Neural progenitor cell (in vitro differentiated cells): ENCODE measurements around the gene RCAN3. TPM values are rescaled to one million over a fixed set of nuclear protein-coding genes. Genes with fewer than 3 reads are reported as not detected.

Experiments used
- DNase-seq: peaks from one replicate; pipeline ENCODE4 v3.0.0-alpha.2; 2016; ENCODE audit warnings: low spot score
- H2AFZ ChIP-seq: fragments of 200-600 bp; sonication (generic); replicated peaks from 2 replicates; pipeline ENCODE4 v1.6.1; 2016; ENCODE audit warnings: antibody characterized with exemption
- H3F3A ChIP-seq: fragments of 200-600 bp; sonication (generic); 2 replicates; pipeline ENCODE4 v1.6.1; 2016; ENCODE audit warnings: antibody characterized with exemption, low read depth
- H3K27ac ChIP-seq: fragments of 200-600 bp; sonication (generic); 2 replicates; pipeline ENCODE4 v1.5.1; 2016; ENCODE audit warnings: mild to moderate bottlenecking
- H3K27me3 ChIP-seq: fragments of 200-600 bp; sonication (generic); 2 replicates; pipeline ENCODE4 v1.6.1; 2016; ENCODE audit warnings: mild to moderate bottlenecking, moderate library complexity
- H3K36me3 ChIP-seq: fragments of 200-600 bp; sonication (generic); 2 replicates; pipeline ENCODE4 v1.5.1; 2016
- H3K4me1 ChIP-seq: fragments of 200-600 bp; sonication (generic); 2 replicates; pipeline ENCODE4 v1.6.1; 2016; ENCODE audit warnings: mixed run types
- H3K4me2 ChIP-seq: fragments of 200-600 bp; sonication (generic); 2 replicates; pipeline ENCODE4 v1.6.1; 2016
- H3K4me3 ChIP-seq: fragments of 200-600 bp; sonication (generic); 2 replicates; pipeline ENCODE4 v1.5.1; 2016
- H3K79me2 ChIP-seq: fragments of 200-600 bp; sonication (generic); 2 replicates; pipeline ENCODE4 v1.6.1; 2016; ENCODE audit warnings: low read depth
- H3K9ac ChIP-seq: fragments of 200-600 bp; sonication (generic); 2 replicates; pipeline ENCODE4 v1.6.1; 2016
- H3K9me3 ChIP-seq: fragments of 200-600 bp; sonication (generic); 2 replicates; pipeline ENCODE4 v1.5.1; 2016; ENCODE audit warnings: low read depth
- H4K20me1 ChIP-seq: fragments of 200-600 bp; sonication (generic); 2 replicates; pipeline ENCODE4 v1.6.1; 2016; ENCODE audit warnings: low read depth
- H3K27ac Mint-ChIP-seq: 3 replicates; pipeline ENCODE4 v1.8.0; 2021; ENCODE audit warnings: mixed read lengths
- H3K27me3 Mint-ChIP-seq: 2 replicates; pipeline ENCODE4 v1.8.0; 2022; ENCODE audit warnings: low read depth, mild to moderate bottlenecking, inconsistent platforms, moderate library complexity, mixed read lengths; ENCODE audit not compliant: insufficient read depth
- H3K36me3 Mint-ChIP-seq: 3 replicates; pipeline ENCODE4 v1.8.0; 2021; ENCODE audit warnings: mixed read lengths
- H3K4me1 Mint-ChIP-seq: 3 replicates; pipeline ENCODE4 v1.8.0; 2021; ENCODE audit warnings: mixed read lengths
- H3K4me3 Mint-ChIP-seq: 3 replicates; pipeline ENCODE4 v1.8.0; 2021; ENCODE audit warnings: mild to moderate bottlenecking, moderate library complexity, mixed read lengths
- H3K9me3 Mint-ChIP-seq: 3 replicates; pipeline ENCODE4 v1.8.0; 2020; ENCODE audit warnings: mixed read lengths
- EZH2 ChIP-seq: fragments of 200-600 bp; sonication (generic); IDR thresholded peaks from 2 replicates; pipeline ENCODE4 v1.6.1; 2017; ENCODE audit warnings: antibody characterized with exemption, mild to moderate bottlenecking, moderate library complexity
- EZH2phosphoT487 ChIP-seq: fragments of 200-600 bp; sonication (generic); IDR thresholded peaks from 2 replicates; pipeline ENCODE4 v1.6.1; 2017; ENCODE audit warnings: antibody characterized with exemption
- total RNA-seq: library from RNA; depleted of rRNA; stranded (reverse); fragments of >200 nt; gene quantifications from 2 replicates; pipeline ENCODE4 v1.2.3, GENCODE V29; 2015; ENCODE audit warnings: low replicate concordance
- TF ChIP-seq, protein P1 (sequence below): fragments of 200-600 bp; sonication (generic); IDR thresholded peaks from 2 replicates; pipeline ENCODE4 v1.5.1; 2017; ENCODE audit warnings: antibody characterized with exemption, mild to moderate bottlenecking

RCAN3 gene
- total RNA-seq, 1 donor from 2014 or later, result 9.3 TPM

DNA sequence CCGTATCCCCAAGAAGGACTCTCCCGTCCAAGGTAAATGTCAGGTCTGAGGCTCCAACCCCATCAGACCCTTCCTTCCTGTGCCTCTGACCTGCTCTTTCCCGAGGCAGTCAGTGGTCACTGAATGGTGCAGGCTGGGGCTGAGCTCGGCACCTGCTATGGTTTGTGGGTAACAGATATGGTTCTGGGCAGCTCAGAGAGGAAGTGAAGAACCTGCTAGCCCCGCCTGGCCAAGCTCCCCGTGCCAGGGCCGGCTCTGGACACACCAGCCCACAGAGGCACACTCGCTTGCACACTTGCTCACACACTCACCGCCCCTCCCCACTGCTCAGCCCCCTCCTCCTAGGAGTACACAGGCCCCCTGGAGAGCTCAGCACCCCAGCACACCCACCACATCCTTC, 69.7 kb downstream of the RCAN3 start:
- Histone ChIP-seq H3K27ac (no peak overlapping the region), H2AFZ (no peak overlapping the region), H3K9me3 (no peaks in the 10 kb centered on the region), H3K4me1 (peaks cover 8% of the 10 kb centered on the region), H3K27me3 (no peaks in the 10 kb centered on the region), H3K4me3 (no peak overlapping the region), H3K36me3 (no peaks in the 10 kb centered on the region), H3K79me2 (no peaks in the 10 kb centered on the region), H3K4me2 (no peak overlapping the region), H4K20me1 (no peaks in the 10 kb centered on the region), H3K9ac (no peak overlapping the region), H3F3A (no peaks in the 10 kb centered on the region)
- Mint-ChIP-seq H3K27ac (no peak overlapping the region), H3K27me3 (peaks cover 5% of the 10 kb centered on the region), H3K4me3 (no peak overlapping the region), H3K4me1 (peaks cover 11% of the 10 kb centered on the region), H3K36me3 (no peaks in the 10 kb centered on the region), H3K9me3 (no peaks in the 10 kb centered on the region)
- no peak for DNase-seq
- no peak for TF ChIP-seq EZH2phosphoT487
- TF ChIP-seq, protein P1, sequence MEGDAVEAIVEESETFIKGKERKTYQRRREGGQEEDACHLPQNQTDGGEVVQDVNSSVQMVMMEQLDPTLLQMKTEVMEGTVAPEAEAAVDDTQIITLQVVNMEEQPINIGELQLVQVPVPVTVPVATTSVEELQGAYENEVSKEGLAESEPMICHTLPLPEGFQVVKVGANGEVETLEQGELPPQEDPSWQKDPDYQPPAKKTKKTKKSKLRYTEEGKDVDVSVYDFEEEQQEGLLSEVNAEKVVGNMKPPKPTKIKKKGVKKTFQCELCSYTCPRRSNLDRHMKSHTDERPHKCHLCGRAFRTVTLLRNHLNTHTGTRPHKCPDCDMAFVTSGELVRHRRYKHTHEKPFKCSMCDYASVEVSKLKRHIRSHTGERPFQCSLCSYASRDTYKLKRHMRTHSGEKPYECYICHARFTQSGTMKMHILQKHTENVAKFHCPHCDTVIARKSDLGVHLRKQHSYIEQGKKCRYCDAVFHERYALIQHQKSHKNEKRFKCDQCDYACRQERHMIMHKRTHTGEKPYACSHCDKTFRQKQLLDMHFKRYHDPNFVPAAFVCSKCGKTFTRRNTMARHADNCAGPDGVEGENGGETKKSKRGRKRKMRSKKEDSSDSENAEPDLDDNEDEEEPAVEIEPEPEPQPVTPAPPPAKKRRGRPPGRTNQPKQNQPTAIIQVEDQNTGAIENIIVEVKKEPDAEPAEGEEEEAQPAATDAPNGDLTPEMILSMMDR, result no peak
- TF ChIP-seq EZH2, result no peak

GRCh38 chr1:24575905-24576587, 73.4 kb downstream of the RCAN3 start:
- Histone ChIP-seq H3K9me3 (no peaks in the 10 kb centered on the region), H3K27me3 (no peaks in the 10 kb centered on the region), H3K9ac (no peak overlapping the region), H3K79me2 (no peaks in the 10 kb centered on the region), H3K27ac (no peak overlapping the region), H3K4me1 (peaks cover 8% of the 10 kb centered on the region), H2AFZ (peak overlapping the region; percentile 97), H3K4me3 (no peak overlapping the region), H3F3A (no peaks in the 10 kb centered on the region), H3K36me3 (no peaks in the 10 kb centered on the region), H4K20me1 (no peaks in the 10 kb centered on the region), H3K4me2 (no peak overlapping the region)
- no peaks in the 10 kb centered on the region for H3K36me3 Mint-ChIP-seq
- peaks cover 9% of the 10 kb centered on the region for H3K27me3 Mint-ChIP-seq
- H3K4me3 Mint-ChIP-seq, result no peak overlapping the region
- peaks cover 7% of the 10 kb centered on the region for H3K4me1 Mint-ChIP-seq
- DNase-seq, result peak; percentile 46
- no peaks in the 10 kb centered on the region for H3K9me3 Mint-ChIP-seq
- TF ChIP-seq EZH2phosphoT487, result no peak
- H3K27ac Mint-ChIP-seq, result peak overlapping the region; percentile 86

GRCh38 chr1:24578846-24579245, 76.2 kb downstream of the RCAN3 start:
- H3K27ac ChIP-seq, result no peak overlapping the region
- no peak overlapping the region for H3K4me3 Mint-ChIP-seq
- H3K9ac ChIP-seq, result no peak overlapping the region
- no peaks in the 10 kb centered on the region for H3K79me2 ChIP-seq
- no peaks in the 10 kb centered on the region for H4K20me1 ChIP-seq
- H3K4me1 Mint-ChIP-seq, result peaks cover 7% of the 10 kb centered on the region
- DNase-seq, result no peak
- no peak overlapping the region for H3K27ac Mint-ChIP-seq
- H3K27me3 Mint-ChIP-seq, result peaks cover 7% of the 10 kb centered on the region
- H3K36me3 ChIP-seq, result no peaks in the 10 kb centered on the region
- H3K4me2 ChIP-seq, result no peak overlapping the region
- H3K9me3 ChIP-seq, result no peaks in the 10 kb centered on the region
- H2AFZ ChIP-seq, result no peak overlapping the region
- no peak for TF ChIP-seq EZH2phosphoT487
- TF ChIP-seq EZH2, result no peak
- TF ChIP-seq, protein P1, result no peak
- H3F3A ChIP-seq, result no peaks in the 10 kb centered on the region
- peaks cover 8% of the 10 kb centered on the region for H3K4me1 ChIP-seq
- H3K27me3 ChIP-seq, result no peaks in the 10 kb centered on the region
- peaks cover 3% of the 10 kb centered on the region for H3K9me3 Mint-ChIP-seq
- no peak overlapping the region for H3K4me3 ChIP-seq
- H3K36me3 Mint-ChIP-seq, result peaks cover 1% of the 10 kb centered on the region

GRCh38 chr1:24580756-24581155, 78.1 kb downstream of the RCAN3 start:
- H3K4me2 ChIP-seq, result no peak overlapping the region
- no peaks in the 10 kb centered on the region for H3F3A ChIP-seq
- Mint-ChIP-seq H3K4me1 (peaks cover 5% of the 10 kb centered on the region), H3K36me3 (peaks cover 1% of the 10 kb centered on the region), H3K27ac (no peak overlapping the region), H3K27me3 (peaks cover 14% of the 10 kb centered on the region), H3K4me3 (no peak overlapping the region), H3K9me3 (peaks cover 3% of the 10 kb centered on the region)
- no peaks in the 10 kb centered on the region for H3K27me3 ChIP-seq
- H2AFZ ChIP-seq, result no peak overlapping the region
- no peak overlapping the region for H3K27ac ChIP-seq
- DNase-seq, result no peak
- TF ChIP-seq, protein P1, result no peak
- TF ChIP-seq EZH2 (no peak), EZH2phosphoT487 (no peak)
- H3K4me3 ChIP-seq, result no peak overlapping the region
- H4K20me1 ChIP-seq, result no peaks in the 10 kb centered on the region
- H3K9me3 ChIP-seq, result no peaks in the 10 kb centered on the region
- peaks cover 8% of the 10 kb centered on the region for H3K4me1 ChIP-seq
- H3K9ac ChIP-seq, result no peak overlapping the region
- H3K36me3 ChIP-seq, result no peaks in the 10 kb centered on the region
- no peaks in the 10 kb centered on the region for H3K79me2 ChIP-seq
